GM18499 (cell line): Measurements from ENCODE around the gene POLR3C.
"Not testable (repeated sequence)": the region's sequence is repeated elsewhere in the genome, so short reads cannot be mapped to it uniquely, and the experiment has no call there.

Experiments used
- ATAC-seq: cut with Tn5 transposase; IDR thresholded peaks from one replicate; pipeline ENCODE4 v1.9.1; 2021; ENCODE audit warnings: moderate number of reproducible peaks; ENCODE audit not compliant: insufficient read depth, unreplicated experiment

Gene POLR3C

DNA sequence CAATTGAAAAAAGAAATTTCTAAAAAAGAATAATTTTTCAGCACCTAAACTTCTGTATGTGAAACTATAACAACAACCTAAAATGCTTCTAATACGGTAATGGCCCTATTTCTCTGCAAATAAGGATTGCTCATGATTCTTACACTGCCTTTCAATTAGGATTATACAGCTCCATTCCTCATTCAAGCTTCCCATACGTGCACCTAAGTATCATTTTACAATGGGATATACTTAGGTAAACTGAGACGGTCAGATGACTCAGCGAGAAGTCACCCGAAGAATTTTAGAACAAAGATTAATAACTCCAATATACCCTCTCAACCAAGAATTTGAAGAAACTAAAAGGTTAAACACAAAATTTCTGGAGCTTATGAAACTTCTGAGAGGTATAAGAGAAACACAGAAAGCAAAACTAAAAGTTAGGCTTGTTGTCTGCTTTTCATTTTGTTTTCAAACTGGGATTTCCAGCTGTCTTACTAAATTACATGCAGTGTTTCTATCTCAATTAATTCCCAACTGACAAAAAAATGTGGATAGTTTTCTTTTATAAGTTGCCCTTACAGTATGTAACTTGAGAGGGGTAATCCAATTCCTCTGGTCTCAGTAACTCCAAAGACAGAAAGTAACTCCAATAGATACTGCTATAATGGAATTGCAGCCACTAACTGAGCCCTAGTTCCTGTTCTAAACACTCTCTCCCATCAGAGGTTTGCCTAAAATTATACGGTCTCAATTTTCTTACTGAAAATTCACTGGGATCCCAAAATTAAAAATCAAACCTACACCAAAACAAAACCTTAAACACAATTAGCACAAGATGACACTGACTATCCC lies 10.8 kb upstream of the POLR3C start:
- ATAC-seq, result not testable (repeated sequence)

GRCh38 chr1:145818095-145818494 lies 5.9 kb upstream of the POLR3C start:
- not testable (repeated sequence) for ATAC-seq

DNA sequence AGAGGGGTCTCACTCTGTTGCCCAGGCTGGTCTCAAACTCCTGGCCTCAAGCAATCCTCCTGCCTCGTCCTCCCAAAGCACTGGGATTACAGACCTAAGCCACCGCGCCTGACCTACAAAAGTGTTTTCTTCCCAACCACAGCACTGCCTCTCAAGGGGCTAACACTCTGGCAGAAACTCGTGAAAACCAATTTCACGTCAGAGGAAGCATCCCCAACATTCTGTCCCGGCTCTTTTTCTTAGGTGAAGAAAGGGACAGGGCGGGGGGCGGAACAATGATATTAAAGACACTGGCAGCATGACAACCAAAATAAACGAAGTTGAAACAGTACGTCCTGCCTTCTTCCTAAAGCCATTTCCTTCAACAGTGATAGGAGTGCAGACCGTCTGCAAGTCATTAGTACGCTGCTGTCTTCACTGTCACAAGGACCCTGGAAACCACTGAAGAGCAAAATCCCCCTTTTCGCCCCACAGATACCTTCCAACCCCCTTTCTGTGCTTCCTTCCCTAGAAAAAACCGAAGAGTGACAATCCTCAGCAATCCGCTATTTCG lies 1.1 kb upstream of the POLR3C start:
- ATAC-seq, result not testable (repeated sequence)

DNA sequence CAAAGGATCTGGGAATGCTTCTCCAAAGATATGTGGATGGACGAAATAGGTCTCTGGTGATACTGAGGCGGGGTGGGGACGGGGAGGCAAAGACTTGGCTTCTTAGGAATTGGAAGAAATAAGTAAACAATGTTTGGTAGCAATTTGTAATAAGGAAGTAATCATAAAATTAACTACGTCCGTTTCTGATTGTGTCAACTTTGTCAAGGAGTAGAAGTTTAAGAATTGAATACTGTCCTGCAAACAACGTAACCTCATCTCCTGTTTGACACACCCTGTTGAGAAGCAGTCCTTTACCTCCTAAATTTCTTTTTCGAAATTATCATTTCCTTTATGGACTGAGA lies 471 bp downstream of the POLR3C start:
- ATAC-seq, result no peak

DNA sequence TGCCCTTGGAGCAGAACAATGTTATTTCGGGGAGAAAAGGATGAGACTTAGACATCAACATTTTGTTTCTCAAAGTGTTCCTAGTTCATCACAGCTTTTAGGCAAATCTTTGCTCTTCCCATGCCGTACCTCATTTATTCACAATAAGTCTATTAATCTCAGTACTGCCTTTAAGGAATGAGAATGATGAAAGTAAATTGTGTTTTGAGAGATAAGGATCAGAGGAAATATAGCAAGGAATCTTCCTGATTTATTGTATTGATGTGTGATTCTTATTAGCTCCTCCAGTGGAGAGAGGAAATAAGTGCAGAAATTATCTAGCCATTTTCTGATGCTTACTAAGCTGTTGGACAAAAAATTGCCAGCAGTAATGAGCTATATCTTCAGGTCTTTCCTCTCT lies 2.0 kb downstream of the POLR3C start:
- no peak for ATAC-seq

DNA sequence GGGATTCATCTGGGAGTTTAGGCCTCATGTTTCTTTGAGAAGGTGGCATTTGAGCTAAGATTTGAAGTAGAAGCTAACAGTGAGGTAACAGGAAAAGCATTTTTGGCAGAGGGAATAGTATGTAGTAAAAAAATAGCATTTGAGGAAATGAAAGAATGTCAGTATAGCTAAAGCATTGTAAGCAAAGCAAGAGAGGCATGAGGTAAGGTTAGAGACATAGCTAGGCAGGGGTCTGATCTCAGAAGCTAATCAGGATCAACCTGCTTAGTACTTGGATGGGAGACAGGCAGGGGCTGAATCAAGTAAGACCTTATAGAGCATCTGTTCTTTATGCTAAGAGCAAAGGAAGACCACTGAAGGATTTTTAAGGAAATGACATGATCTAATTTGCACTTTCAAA lies 4.0 kb downstream of the POLR3C start:
- ATAC-seq, result no peak

- no peak for ATAC-seq
These were observed 4.5 kb downstream of the POLR3C start for GRCh38 chr1:145828367-145829026.

DNA sequence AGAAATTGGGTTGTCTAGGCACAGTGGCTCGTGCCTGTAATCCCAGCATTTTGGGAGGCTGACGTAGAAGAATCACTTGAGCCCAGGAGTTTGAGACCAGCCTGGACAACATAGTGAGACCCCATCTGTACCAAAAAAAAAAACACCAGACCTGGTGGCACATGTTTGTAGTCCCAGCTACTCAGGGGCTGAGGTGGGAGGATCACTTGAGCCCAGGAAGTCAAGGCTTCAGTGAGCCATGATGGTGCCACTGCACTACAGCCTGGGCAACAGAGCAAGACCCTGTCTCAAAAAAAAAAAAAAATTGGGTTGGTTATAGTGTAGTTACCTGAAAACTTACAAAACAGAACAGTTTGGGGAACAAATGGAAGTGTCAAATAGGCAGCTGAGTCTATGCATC lies 6.8 kb downstream of the POLR3C start:
- ATAC-seq, result not testable (repeated sequence)

- no peak for ATAC-seq
These were observed 13.7 kb downstream of the POLR3C start for GRCh38 chr1:145837656-145838055.

DNA sequence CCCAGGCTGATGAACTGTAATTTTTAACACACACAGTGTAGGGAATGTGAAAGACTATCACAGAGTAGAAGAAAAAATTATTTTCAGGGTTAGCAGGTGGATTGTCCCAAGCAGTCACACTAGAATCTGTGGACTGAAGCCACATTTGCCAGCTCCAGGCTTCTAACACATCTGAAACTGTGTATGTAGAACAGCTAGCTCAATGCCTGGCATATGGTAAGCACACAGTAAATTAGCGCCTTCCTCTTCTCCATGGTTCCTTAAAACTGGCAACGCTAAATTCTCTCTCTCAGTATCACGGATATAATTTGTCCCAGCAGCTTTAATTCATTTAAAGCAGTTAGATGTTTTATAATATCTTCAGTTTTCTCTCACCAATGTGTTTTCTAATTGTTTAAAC lies 19.0 kb downstream of the POLR3C start:
- no peak for ATAC-seq

- peak; percentile 53 for ATAC-seq
These were observed 21.1 kb downstream of the POLR3C start for GRCh38 chr1:145845144-145845513.

GRCh38 chr1:145845514-145846161 lies 21.6 kb downstream of the POLR3C start, which contains the start of gene NUDT17:
TSS of gene NUDT17 (plus strand) at chr1:145845630. CDS start at chr1:145845641, 11 bp downstream.
- ATAC-seq, result no peak

DNA sequence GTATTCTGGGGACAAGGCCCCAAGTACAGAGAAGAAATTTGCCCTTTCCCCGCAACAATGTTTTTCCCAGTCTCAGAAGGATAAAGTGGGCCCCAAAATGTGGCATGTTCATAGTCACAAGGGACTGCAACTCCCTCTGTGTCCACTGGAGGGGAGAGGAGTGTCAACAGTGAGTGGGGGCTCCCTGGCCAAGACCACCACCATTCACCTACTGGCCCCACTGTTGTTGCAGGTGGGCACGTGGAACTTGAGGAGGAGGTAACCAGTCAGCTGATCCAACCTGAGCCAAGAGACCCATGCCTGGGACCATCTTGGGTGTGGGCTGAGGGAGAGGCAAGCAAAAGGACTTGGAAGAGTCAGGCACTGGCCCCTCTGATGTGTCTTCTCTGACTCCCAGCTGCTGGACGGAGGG lies 22.2 kb downstream of the POLR3C start:
- no peak for ATAC-seq

DNA sequence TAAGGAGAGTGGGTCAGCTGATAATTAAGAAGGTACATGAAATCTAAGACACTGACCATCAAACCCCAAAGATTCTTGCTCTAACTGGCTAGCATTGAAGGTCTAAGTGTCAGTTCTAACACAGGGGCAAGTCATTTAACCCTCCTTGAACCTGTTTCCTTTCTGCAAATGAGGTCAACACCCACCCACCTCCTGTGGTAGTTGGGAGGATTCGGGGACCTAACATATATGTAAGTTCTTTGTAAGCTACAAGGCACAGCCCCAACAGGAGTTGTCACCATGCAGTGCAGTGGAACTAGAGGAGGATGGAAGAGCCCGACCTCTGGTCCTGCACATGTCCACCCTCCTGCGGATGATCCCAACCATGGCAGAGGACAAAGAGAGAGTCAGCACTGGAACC lies 23.8 kb downstream of the POLR3C start:
- no peak for ATAC-seq

DNA sequence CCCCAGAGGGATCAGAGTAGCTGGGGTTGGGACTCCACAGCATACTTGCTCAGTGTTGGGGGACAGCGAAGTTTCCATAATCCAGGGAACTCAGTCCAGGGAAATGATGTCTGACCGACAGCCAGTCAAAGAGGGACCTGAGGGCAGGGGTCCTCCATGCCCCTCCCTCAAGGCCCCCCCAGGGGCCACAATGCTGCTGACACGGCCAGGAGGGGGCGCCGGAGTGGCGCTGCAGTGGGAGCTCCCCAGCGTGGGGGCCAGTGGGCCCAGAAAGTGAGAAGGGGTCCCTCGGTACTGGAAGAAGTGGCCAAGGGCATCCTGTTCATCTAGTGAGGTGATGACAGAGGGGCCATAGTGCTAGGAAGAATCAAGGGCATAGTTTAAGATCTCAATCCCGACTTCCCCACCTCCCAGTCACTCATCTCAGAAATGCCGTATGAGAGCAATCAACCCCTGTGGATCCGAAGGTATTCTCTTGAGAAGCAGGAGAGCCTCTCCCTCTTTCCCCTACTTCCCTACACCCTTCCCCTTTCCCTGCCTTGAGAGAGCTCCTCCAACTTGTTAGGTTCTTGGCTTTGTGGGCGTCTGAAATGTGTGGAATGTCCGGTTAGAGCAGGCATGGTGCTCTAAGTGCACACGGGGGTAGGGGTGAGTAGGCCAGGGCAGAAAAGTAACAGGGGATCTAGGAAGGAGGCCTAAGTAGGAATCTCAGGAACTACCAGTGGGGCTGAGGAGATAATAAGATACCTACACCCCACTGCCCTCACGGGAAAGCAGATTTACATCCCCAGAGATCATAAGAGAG lies 25.6 kb downstream of the POLR3C start:
- no peak for ATAC-seq

DNA sequence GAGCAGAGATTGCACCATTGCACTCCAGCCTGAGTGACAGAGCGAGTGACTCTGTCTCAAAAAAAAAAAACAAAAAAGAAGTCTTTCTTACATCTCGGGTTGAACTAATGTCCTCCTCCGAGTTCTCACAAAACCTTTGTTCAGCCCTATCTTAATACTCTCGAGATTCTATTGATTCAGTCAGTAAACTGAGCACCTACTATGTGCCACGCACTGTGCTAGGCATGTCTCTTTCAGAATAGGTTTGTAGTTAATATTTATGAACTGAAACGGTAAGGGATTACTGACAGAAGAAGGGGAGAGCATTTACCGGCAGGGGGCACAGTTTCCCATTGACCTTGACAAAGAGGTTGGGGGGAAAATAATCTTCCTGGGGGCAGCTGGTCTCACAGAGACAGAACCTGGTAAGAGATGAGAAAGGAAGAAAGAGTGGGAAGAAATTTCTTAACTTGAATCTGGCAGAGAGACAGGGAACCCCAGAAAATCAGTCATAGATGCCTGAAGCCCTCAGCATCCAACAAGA lies 31.5 kb downstream of the POLR3C start:
- no peak for ATAC-seq

- no peak for ATAC-seq
These were observed 33.2 kb downstream of the POLR3C start for GRCh38 chr1:145857170-145857569.

- no peak for ATAC-seq
These were observed 34.4 kb downstream of the POLR3C start for GRCh38 chr1:145858238-145858900.

DNA sequence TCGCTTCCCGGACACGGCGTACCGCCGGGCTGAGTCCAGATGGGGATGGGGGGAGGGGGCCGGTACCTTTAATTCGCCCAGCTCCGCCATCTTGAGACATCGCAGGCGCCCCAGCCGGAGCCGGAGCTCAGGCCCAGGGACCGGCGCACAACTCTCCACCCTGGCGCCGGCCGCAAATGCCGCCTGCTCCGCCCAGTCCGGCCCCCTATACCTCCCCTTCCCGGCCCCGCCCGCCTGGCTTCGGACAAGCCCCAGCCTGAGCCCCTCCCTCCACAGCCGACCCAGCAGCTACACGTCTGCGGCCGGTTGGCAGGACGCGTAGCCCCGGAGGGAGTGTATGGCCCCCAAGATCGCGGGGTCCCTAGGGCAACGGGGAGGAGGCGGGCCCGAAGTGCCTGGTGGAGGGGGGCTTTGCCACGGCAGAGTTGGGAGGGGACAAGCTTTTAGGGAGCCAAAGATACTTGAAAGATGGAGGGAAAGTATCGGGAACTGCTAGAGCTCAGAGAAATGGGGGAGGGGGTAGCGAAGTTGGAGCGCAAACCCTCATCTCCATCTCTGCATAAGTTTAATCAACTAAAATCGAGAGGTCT lies 35.0 kb downstream of the POLR3C start, which contains the start of gene PIAS3:
Gene PIAS3 (minus strand): TSS at position 181 of the 590 bp plus-strand sequence. CDS start 91 bp downstream, at position 90.
- peak; percentile 50 for ATAC-seq
